ENCODE data around the gene DNM2.

DNM2 gene

GRCh38 chr19:10735741-10736140 lies 17.9 kb downstream of the DNM2 start:
- POLR2A ChIA-PET = no interaction called here
- no peak overlapping the region for H3K4me3 ChIP-seq (ENCODE audit: control insufficient read depth in 1 of 7, extremely low read depth in 1 of 7, insufficient read depth in 4 of 7, low read depth in 2 of 7, low read length in 6 of 7)
- H3K36me3 ChIP-seq (ENCODE audit: control insufficient read depth in 4 of 4, insufficient read depth in 4 of 4, low read length in 3 of 4) = peaks cover 0 to 14% (median 3%) of the 10 kb centered on the region in 4 experiments
- no peaks in the 10 kb centered on the region for H3K27me3 ChIP-seq (replicated peaks in 2 of 5; ENCODE audit: control insufficient read depth in 4 of 5, insufficient read depth in 5 of 5, low read length in 4 of 5)
- H3K9me3 ChIP-seq (ENCODE audit: control extremely low read depth in 1 of 5, control insufficient read depth in 4 of 5, insufficient read depth in 2 of 5, low read depth in 1 of 5, low read length in 4 of 5) = no peaks in the 10 kb centered on the region
- no peak for DNase-seq
- H3K27ac ChIP-seq (ENCODE audit: insufficient read depth in 1 of 2, low read depth in 1 of 2, low read length in 2 of 2, poor library complexity in 1 of 2, severe bottlenecking in 2 of 2) = peak overlapping the region in 1 of 2 experiments; percentile 22
- CTCF ChIA-PET = interaction anchor here (1.1 kb wide), 1 partner anchor 11 kb away, joined by 3 read pairs; no protein-coding TSS in a partner anchor
- 100% methylated on average over 3 of the region's 5 CpGs for WGBS (ENCODE audit: insufficient coverage)
- H3K4me1 ChIP-seq (ENCODE audit: control extremely low read depth in 1 of 4, control insufficient read depth in 4 of 4, insufficient read depth in 4 of 4, low read length in 3 of 4) = peaks cover 0 to 14% (median 10%) of the 10 kb centered on the region in 4 experiments

GRCh38 chr19:10736189-10736588 lies 18.3 kb downstream of the DNM2 start:
- POLR2A ChIA-PET = interaction anchor here (0.7 kb wide), 1 partner anchor 13 kb away, joined by 3 read pairs; no protein-coding TSS in a partner anchor
- peak overlapping the region in 1 of 2 experiments; percentile 61 for H3K27ac ChIP-seq (ENCODE audit: insufficient read depth in 1 of 2, low read depth in 1 of 2, low read length in 2 of 2, poor library complexity in 1 of 2, severe bottlenecking in 2 of 2)

GRCh38 chr19:10736916-10737551 lies 19.2 kb downstream of the DNM2 start:
- CTCF ChIA-PET = interaction anchor here (1.1 kb wide), 1 partner anchor 9 kb away, joined by 3 read pairs; no protein-coding TSS in a partner anchor
- Histone ChIP-seq H3K4me1 (ENCODE audit: control extremely low read depth in 1 of 4, control insufficient read depth in 4 of 4, insufficient read depth in 4 of 4, low read length in 3 of 4) (peaks cover 0 to 6% (median 1%) of the 10 kb centered on the region in 4 experiments), H3K27ac (ENCODE audit: insufficient read depth in 1 of 2, low read depth in 1 of 2, low read length in 2 of 2, poor library complexity in 1 of 2, severe bottlenecking in 2 of 2) (peak overlapping the region in 1 of 2 experiments; percentile 61), H3K27me3 (replicated peaks in 2 of 5; ENCODE audit: control insufficient read depth in 4 of 5, insufficient read depth in 5 of 5, low read length in 4 of 5) (no peaks in the 10 kb centered on the region), H3K9me3 (ENCODE audit: control extremely low read depth in 1 of 5, control insufficient read depth in 4 of 5, insufficient read depth in 2 of 5, low read depth in 1 of 5, low read length in 4 of 5) (no peaks in the 10 kb centered on the region), H3K36me3 (ENCODE audit: control insufficient read depth in 4 of 4, insufficient read depth in 4 of 4, low read length in 3 of 4) (peaks cover 0 to 11% (median 3%) of the 10 kb centered on the region in 4 experiments), H3K4me3 (ENCODE audit: control insufficient read depth in 1 of 7, extremely low read depth in 1 of 7, insufficient read depth in 4 of 7, low read depth in 2 of 7, low read length in 6 of 7) (no peak overlapping the region)
- POLR2A ChIA-PET = interaction anchor here (0.7 kb wide), 1 partner anchor 12 kb away, joined by 3 read pairs; no protein-coding TSS in a partner anchor
- WGBS (ENCODE audit: insufficient coverage) = 87% methylated on average over 5 of the region's 9 CpGs
- no peak for DNase-seq

More at GRCh38 chr19:10736189-10736588, 18.3 kb downstream of the DNM2 start:
- Histone ChIP-seq H3K4me1 (ENCODE audit: control extremely low read depth in 1 of 4, control insufficient read depth in 4 of 4, insufficient read depth in 4 of 4, low read length in 3 of 4) (peaks cover 0 to 10% (median 6%) of the 10 kb centered on the region in 4 experiments), H3K36me3 (ENCODE audit: control insufficient read depth in 4 of 4, insufficient read depth in 4 of 4, low read length in 3 of 4) (peaks cover 0 to 11% (median 3%) of the 10 kb centered on the region in 4 experiments), H3K9me3 (ENCODE audit: control extremely low read depth in 1 of 5, control insufficient read depth in 4 of 5, insufficient read depth in 2 of 5, low read depth in 1 of 5, low read length in 4 of 5) (no peaks in the 10 kb centered on the region), H3K4me3 (ENCODE audit: control insufficient read depth in 1 of 7, extremely low read depth in 1 of 7, insufficient read depth in 4 of 7, low read depth in 2 of 7, low read length in 6 of 7) (no peak overlapping the region), H3K27me3 (replicated peaks in 2 of 5; ENCODE audit: control insufficient read depth in 4 of 5, insufficient read depth in 5 of 5, low read length in 4 of 5) (no peaks in the 10 kb centered on the region)
- 92% methylated on average over 5 of the region's 6 CpGs for WGBS (ENCODE audit: insufficient coverage)
- no peak for DNase-seq
- CTCF ChIA-PET = interaction anchor here (1.1 kb wide), 1 partner anchor 10 kb away, joined by 3 read pairs; no protein-coding TSS in a partner anchor

GRCh38 chr19:10737722-10738121 lies 19.8 kb downstream of the DNM2 start:
- no peak for DNase-seq
- Histone ChIP-seq H3K36me3 (ENCODE audit: control insufficient read depth in 4 of 4, insufficient read depth in 4 of 4, low read length in 3 of 4) (peaks cover 0 to 11% (median 3%) of the 10 kb centered on the region in 4 experiments), H3K9me3 (ENCODE audit: control extremely low read depth in 1 of 5, control insufficient read depth in 4 of 5, insufficient read depth in 2 of 5, low read depth in 1 of 5, low read length in 4 of 5) (no peaks in the 10 kb centered on the region), H3K27ac (ENCODE audit: insufficient read depth in 1 of 2, low read depth in 1 of 2, low read length in 2 of 2, poor library complexity in 1 of 2, severe bottlenecking in 2 of 2) (peak overlapping the region in 1 of 2 experiments; percentile 61), H3K27me3 (replicated peaks in 2 of 5; ENCODE audit: control insufficient read depth in 4 of 5, insufficient read depth in 5 of 5, low read length in 4 of 5) (no peaks in the 10 kb centered on the region), H3K4me1 (ENCODE audit: control extremely low read depth in 1 of 4, control insufficient read depth in 4 of 4, insufficient read depth in 4 of 4, low read length in 3 of 4) (peaks cover 0 to 7% (median 4%) of the 10 kb centered on the region in 4 experiments), H3K4me3 (ENCODE audit: control insufficient read depth in 1 of 7, extremely low read depth in 1 of 7, insufficient read depth in 4 of 7, low read depth in 2 of 7, low read length in 6 of 7) (no peak overlapping the region)
- ChIA-PET CTCF (no interaction called here), POLR2A (no interaction called here)
- WGBS (ENCODE audit: insufficient coverage) = 96% methylated on average over 7 of the region's 9 CpGs

- DNase-seq = no peak
- peaks cover 0 to 7% (median 4%) of the 10 kb centered on the region in 4 experiments for H3K4me1 ChIP-seq (ENCODE audit: control extremely low read depth in 1 of 4, control insufficient read depth in 4 of 4, insufficient read depth in 4 of 4, low read length in 3 of 4)
- CTCF ChIA-PET = no interaction called here
- no peaks in the 10 kb centered on the region for H3K9me3 ChIP-seq (ENCODE audit: control extremely low read depth in 1 of 5, control insufficient read depth in 4 of 5, insufficient read depth in 2 of 5, low read depth in 1 of 5, low read length in 4 of 5)
- H3K36me3 ChIP-seq (ENCODE audit: control insufficient read depth in 4 of 4, insufficient read depth in 4 of 4, low read length in 3 of 4) = peaks cover 0 to 14% (median 4%) of the 10 kb centered on the region in 4 experiments
- H3K27me3 ChIP-seq (replicated peaks in 2 of 5; ENCODE audit: control insufficient read depth in 4 of 5, insufficient read depth in 5 of 5, low read length in 4 of 5) = no peaks in the 10 kb centered on the region
- no CpG with 5 or more reads among the region's 3 CpGs for WGBS (ENCODE audit: insufficient coverage)
- H3K27ac ChIP-seq (ENCODE audit: insufficient read depth in 1 of 2, low read depth in 1 of 2, low read length in 2 of 2, poor library complexity in 1 of 2, severe bottlenecking in 2 of 2) = no peak overlapping the region
- H3K4me3 ChIP-seq (ENCODE audit: control insufficient read depth in 1 of 7, extremely low read depth in 1 of 7, insufficient read depth in 4 of 7, low read depth in 2 of 7, low read length in 6 of 7) = no peak overlapping the region
- POLR2A ChIA-PET = no interaction called here
These were observed 22.9 kb downstream of the DNM2 start for GRCh38 chr19:10740798-10741197.

GRCh38 chr19:10742476-10742875 lies 24.6 kb downstream of the DNM2 start:
- Histone ChIP-seq H3K9me3 (ENCODE audit: control extremely low read depth in 1 of 5, control insufficient read depth in 4 of 5, insufficient read depth in 2 of 5, low read depth in 1 of 5, low read length in 4 of 5) (no peaks in the 10 kb centered on the region), H3K27ac (ENCODE audit: insufficient read depth in 1 of 2, low read depth in 1 of 2, low read length in 2 of 2, poor library complexity in 1 of 2, severe bottlenecking in 2 of 2) (peak overlapping the region in 1 of 2 experiments; percentile 16), H3K4me3 (ENCODE audit: control insufficient read depth in 1 of 7, extremely low read depth in 1 of 7, insufficient read depth in 4 of 7, low read depth in 2 of 7, low read length in 6 of 7) (no peak overlapping the region), H3K4me1 (ENCODE audit: control extremely low read depth in 1 of 4, control insufficient read depth in 4 of 4, insufficient read depth in 4 of 4, low read length in 3 of 4) (peaks cover 0 to 7% (median 5%) of the 10 kb centered on the region in 4 experiments), H3K36me3 (ENCODE audit: control insufficient read depth in 4 of 4, insufficient read depth in 4 of 4, low read length in 3 of 4) (peaks cover 0 to 6% (median 5%) of the 10 kb centered on the region in 4 experiments), H3K27me3 (replicated peaks in 2 of 5; ENCODE audit: control insufficient read depth in 4 of 5, insufficient read depth in 5 of 5, low read length in 4 of 5) (no peaks in the 10 kb centered on the region)
- ChIA-PET CTCF (interaction anchor here (1.1 to 1.6 kb wide), 3 partner anchors 9 to 18 kb away, joined by 3 to 5 read pairs (median 3); no protein-coding TSS in a partner anchor), POLR2A (no interaction called here)
- WGBS (ENCODE audit: insufficient coverage) = 71% methylated on average over 4 of the region's 4 CpGs
- DNase-seq = no peak

- CTCF ChIA-PET = interaction anchor here (0.7 kb wide), 1 partner anchor 114 kb away, joined by 3 read pairs; no protein-coding TSS in a partner anchor
- Histone ChIP-seq H3K27ac (ENCODE audit: insufficient read depth in 1 of 2, low read depth in 1 of 2, low read length in 2 of 2, poor library complexity in 1 of 2, severe bottlenecking in 2 of 2) (no peak overlapping the region), H3K4me3 (ENCODE audit: control insufficient read depth in 1 of 7, extremely low read depth in 1 of 7, insufficient read depth in 4 of 7, low read depth in 2 of 7, low read length in 6 of 7) (no peak overlapping the region), H3K36me3 (ENCODE audit: control insufficient read depth in 4 of 4, insufficient read depth in 4 of 4, low read length in 3 of 4) (peaks cover 0 to 5% (median 3%) of the 10 kb centered on the region in 4 experiments), H3K4me1 (ENCODE audit: control extremely low read depth in 1 of 4, control insufficient read depth in 4 of 4, insufficient read depth in 4 of 4, low read length in 3 of 4) (peaks cover 0 to 18% (median 15%) of the 10 kb centered on the region in 4 experiments), H3K27me3 (replicated peaks in 2 of 5; ENCODE audit: control insufficient read depth in 4 of 5, insufficient read depth in 5 of 5, low read length in 4 of 5) (no peaks in the 10 kb centered on the region), H3K9me3 (ENCODE audit: control extremely low read depth in 1 of 5, control insufficient read depth in 4 of 5, insufficient read depth in 2 of 5, low read depth in 1 of 5, low read length in 4 of 5) (no peaks in the 10 kb centered on the region)
- POLR2A ChIA-PET = no interaction called here
- WGBS (ENCODE audit: insufficient coverage) = 93% methylated on average over 9 of the region's 11 CpGs
- DNase-seq = no peak
These were observed 26.4 kb downstream of the DNM2 start for GRCh38 chr19:10744253-10744798.
